H1 (cell line): ENCODE data around the gene PARG. TPM values are rescaled to one million over a fixed set of nuclear protein-coding genes. Genes with fewer than 3 reads are reported as not detected.
"Not testable (repeated sequence)": the region's sequence is repeated elsewhere in the genome, so short reads cannot be mapped to it uniquely, and the experiment has no call there.

Experiments used
- CTCF ChIA-PET: fragments of 300-600 bp; sonication (Branson Sonifier 250); formaldehyde crosslinking; loops from one replicate; lab custom pipeline; 2021; ENCODE audit not compliant: partially characterized antibody; lab: Charles Lee
- POLR2A ChIA-PET: fragments of 300-600 bp; sonication (Branson Sonifier 250); formaldehyde crosslinking; loops from one replicate; lab custom pipeline; 2021; ENCODE audit warnings: inconsistent platforms; ENCODE audit not compliant: partially characterized antibody; lab: Charles Lee
- DNase-seq, 2 experiments: peaks; one replicate each; pipeline versions ENCODE4 v3.0.0 to v3.0.0-alpha.2; 2010 to 2022; ENCODE audit warnings: low spot score in 2 of 2, low read depth in 1 of 2, mixed read lengths in 1 of 2
- FAIRE-seq: peaks from 2 replicates; lab custom pipeline; 2011; peaks lifted over from hg19 to GRCh38; lab: Jason Lieb, UNC
- H2AFZ ChIP-seq: 2 replicates; pipeline ENCODE4 v1.8.1; 2012; ENCODE audit warnings: low read length, inconsistent platforms
- H2AK5ac ChIP-seq: 2 replicates; pipeline ENCODE4 v1.6.1; 2013; ENCODE audit warnings: low read depth, low read length
- H2BK120ac ChIP-seq: replicated peaks from 2 replicates; pipeline ENCODE3; 2013; ENCODE audit warnings: low read depth, low read length, inconsistent platforms
- H2BK12ac ChIP-seq: 2 replicates; pipeline ENCODE4 v1.6.1; 2013; ENCODE audit warnings: low read depth, low read length
- H2BK15ac ChIP-seq: 2 replicates; pipeline ENCODE4 v1.6.1; 2013; ENCODE audit warnings: low read length
- H2BK20ac ChIP-seq: 2 replicates; pipeline ENCODE4 v1.6.1; 2013; ENCODE audit warnings: low read length
- H2BK5ac ChIP-seq: 2 replicates; pipeline ENCODE4 v1.6.1; 2013; ENCODE audit warnings: low read depth, low read length
- H3K14ac ChIP-seq: 2 replicates; pipeline ENCODE4 v1.6.1; 2013; ENCODE audit warnings: inconsistent platforms; ENCODE audit not compliant: insufficient read length
- H3K18ac ChIP-seq: 2 replicates; pipeline ENCODE4 v1.6.1; 2013; ENCODE audit warnings: low read length; ENCODE audit errors: extremely low read depth
- H3K23ac ChIP-seq: 2 replicates; pipeline ENCODE4 v1.6.1; 2013; ENCODE audit warnings: inconsistent platforms; ENCODE audit not compliant: insufficient read length
- H3K23me2 ChIP-seq: 2 replicates; pipeline ENCODE4 v1.6.1; 2013; ENCODE audit warnings: low read depth, low read length
- H3K27ac ChIP-seq: 2 replicates; pipeline ENCODE4 v1.6.1; 2011; ENCODE audit warnings: low read depth, low read length, inconsistent platforms
- H3K27me3 ChIP-seq, 4 experiments: replicated peaks in 1 of 4; 1 replicate in 1 of 4; 2 replicates in 3 of 4; pipeline versions ENCODE4 v1.6.1 to v1.8.1; 2011 to 2013; ENCODE audit warnings: low read length in 3 of 4, mild to moderate bottlenecking in 3 of 4, inconsistent platforms in 2 of 4, mixed read lengths in 2 of 4, moderate library complexity in 1 of 4; ENCODE audit not compliant: control insufficient read depth in 3 of 4, insufficient read depth in 3 of 4; ENCODE audit errors: extremely low read depth in 1 of 4
- H3K36me3 ChIP-seq, 4 experiments: 2 replicates each; pipeline versions ENCODE4 v1.6.1 to v1.8.1; 2011 to 2013; ENCODE audit warnings: mild to moderate bottlenecking in 4 of 4, low read length in 3 of 4, moderate library complexity in 2 of 4, control low read depth in 1 of 4, inconsistent platforms in 1 of 4; ENCODE audit not compliant: insufficient read depth in 4 of 4, control insufficient read depth in 2 of 4
- H3K4ac ChIP-seq: replicated peaks from 2 replicates; pipeline ENCODE3; 2013; ENCODE audit warnings: low read length, low read depth, mixed read lengths, inconsistent platforms; ENCODE audit not compliant: insufficient read length
- H3K4me1 ChIP-seq, 4 experiments: replicated peaks in 1 of 4; 1 replicate in 1 of 4; 2 replicates in 3 of 4; pipeline versions ENCODE4 v1.6.1 to v1.8.1; 2011 to 2013; ENCODE audit warnings: low read length in 3 of 4, inconsistent platforms in 2 of 4, mixed read lengths in 1 of 4; ENCODE audit not compliant: insufficient read depth in 4 of 4, control insufficient read depth in 3 of 4
- H3K4me2 ChIP-seq, 2 experiments: 2 replicates each; pipeline versions ENCODE4 v1.6.1 to v1.8.1; 2011 to 2013; ENCODE audit warnings: low read depth in 2 of 2, low read length in 2 of 2, control low read depth in 1 of 2, inconsistent platforms in 1 of 2, mild to moderate bottlenecking in 1 of 2; ENCODE audit not compliant: insufficient read depth in 1 of 2
- H3K4me3 ChIP-seq, 4 experiments: fragments of 200-600, 300-600 bp in 1 of 4; sonication (generic), shearing (Covaris generic), sonication (Bioruptor Twin) in 1 of 4; 2 replicates each; pipeline versions ENCODE4 v1.5.1 to v1.8.1; 2011 to 2016; ENCODE audit warnings: low read length in 4 of 4, low read depth in 3 of 4, control low read depth in 2 of 4, inconsistent platforms in 2 of 4, mild to moderate bottlenecking in 2 of 4, mixed read lengths in 1 of 4, moderate library complexity in 1 of 4; ENCODE audit not compliant: insufficient read depth in 2 of 4; ENCODE audit errors: extremely low read depth in 1 of 4
- H3K56ac ChIP-seq: replicated peaks from 2 replicates; pipeline ENCODE3; 2013; ENCODE audit warnings: low read depth, mild to moderate bottlenecking, mixed read lengths, low read length, inconsistent platforms; ENCODE audit not compliant: insufficient read length
- H3K79me1 ChIP-seq: 2 replicates; pipeline ENCODE4 v1.6.1; 2013; ENCODE audit warnings: low read depth, low read length, control low read depth
- H3K79me2 ChIP-seq, 2 experiments: 2 replicates each; pipeline versions ENCODE4 v1.6.1 to v1.8.1; 2012 to 2013; ENCODE audit warnings: low read length in 2 of 2, mild to moderate bottlenecking in 2 of 2, inconsistent platforms in 1 of 2; ENCODE audit not compliant: insufficient read depth in 2 of 2, control insufficient read depth in 1 of 2
- H3K9ac ChIP-seq, 4 experiments: replicated peaks in 1 of 4; 1 replicate in 1 of 4; 2 replicates in 3 of 4; pipeline versions ENCODE4 v1.6.1 to v1.8.1; 2011 to 2013; ENCODE audit warnings: low read depth in 3 of 4, low read length in 3 of 4, control low read depth in 2 of 4, mild to moderate bottlenecking in 2 of 4, moderate library complexity in 2 of 4, inconsistent platforms in 1 of 4; ENCODE audit errors: extremely low read depth in 1 of 4
- H3K9me3 ChIP-seq, 2 experiments: 2 replicates each; pipeline versions ENCODE4 v1.6.1 to v1.8.1; 2012 to 2013; ENCODE audit warnings: mild to moderate bottlenecking in 2 of 2, moderate library complexity in 2 of 2, control low read depth in 1 of 2, inconsistent platforms in 1 of 2, low read depth in 1 of 2, low read length in 1 of 2, mixed read lengths in 1 of 2; ENCODE audit not compliant: insufficient read depth in 2 of 2
- H4K20me1 ChIP-seq, 2 experiments: replicated peaks in 1 of 2; 2 replicates each; pipeline versions ENCODE3 to v1.8.1; 2011 to 2013; ENCODE audit warnings: inconsistent platforms in 2 of 2, low read length in 2 of 2, mild to moderate bottlenecking in 1 of 2; ENCODE audit not compliant: insufficient read depth in 2 of 2, control insufficient read depth in 1 of 2
- H4K5ac ChIP-seq: 2 replicates; pipeline ENCODE4 v1.6.1; 2013; ENCODE audit warnings: low read length, low read depth, mixed read lengths, inconsistent platforms; ENCODE audit not compliant: insufficient read length
- H4K8ac ChIP-seq: 2 replicates; pipeline ENCODE4 v1.8.0; 2013; ENCODE audit warnings: mild to moderate bottlenecking, moderate library complexity, low read length, inconsistent platforms; ENCODE audit not compliant: insufficient read depth; ENCODE audit errors: extremely low read depth
- H4K91ac ChIP-seq: replicated peaks from 2 replicates; pipeline ENCODE3; 2013; ENCODE audit warnings: low read length, mixed read lengths, inconsistent platforms; ENCODE audit not compliant: insufficient read length
- WGBS, 2 experiments: shearing (Covaris generic) in 1 of 2; methylation state at CpG; one replicate each; pipeline versions ENCODE4 v1.1.6 to v1.1.7; 2013 to 2015; ENCODE audit warnings: low lambda C conversion rate in 2 of 2, mixed read lengths in 2 of 2, inconsistent platforms in 1 of 2, low coverage in 1 of 2, missing lambda C conversion rate in 1 of 2; ENCODE audit not compliant: insufficient replicate concordance in 2 of 2, insufficient coverage in 1 of 2, insufficient read length in 1 of 2; ENCODE audit errors: extremely low coverage in 1 of 2, missing lambda C conversion rate in 1 of 2; 5-methylcytosine and 5-hydroxymethylcytosine counted together
- polyA plus RNA-seq, 7 experiments: library from polyadenylated mRNA; depleted of rRNA in 3 of 7; stranded (reverse) in 5 of 7; unstranded in 2 of 7; fragments of >200 nt in 5 of 7; fragments of 200-250 nt in 2 of 7; gene quantifications; 1 replicate in 5 of 7; 2 replicates in 1 of 7; 4 replicates in 1 of 7; pipeline versions ENCODE4 v1.2.1 to v1.2.3, GENCODE V29; 2011 to 2013; ENCODE audit warnings: missing spikeins in 2 of 7, mixed read lengths in 2 of 7
- total RNA-seq: library from RNA; stranded (reverse); fragmentation: NEBNext Ultra II Directional; extraction: Animal tissue kit (Norgen Biotek cat#: 25700); gene quantifications from 2 replicates; pipeline ENCODE4 v1.2.1, GENCODE V29; 2021

PARG gene
- total and polyA plus RNA-seq, 2 of the 8 experiments (the other 6 are each of a cell fraction or from before 2014, with no cell fraction given), result 13.3 to 56.2 TPM

- 91% methylated on average over 1 of the region's 2 CpGs; no CpG with 5 or more reads in 1 of the 2 experiments for WGBS, 2 experiments
- peaks cover 1 to 19% of the 10 kb centered on the region in 2 experiments; a peak in 2 of 4 replicates for H3K79me2 ChIP-seq
- not testable (repeated sequence) for H3K4ac ChIP-seq
Measured at GRCh38 chr10:49948142-49948541, 6.3 kb upstream of the PARG start.

GRCh38 chr10:49943607-49944006 is 1.8 kb upstream of the PARG start:
- not testable (repeated sequence) for H3K4me3 ChIP-seq, H4K8ac ChIP-seq, H4K91ac ChIP-seq, H3K23me2 ChIP-seq, H2BK20ac ChIP-seq, H3K4me1 ChIP-seq, H2BK5ac ChIP-seq, H3K36me3 ChIP-seq, H3K56ac ChIP-seq, H4K5ac ChIP-seq, H3K14ac ChIP-seq, FAIRE-seq, H3K9me3 ChIP-seq, H3K4ac ChIP-seq, H2BK15ac ChIP-seq, H4K20me1 ChIP-seq, H3K9ac ChIP-seq, H3K27me3 ChIP-seq, H3K27ac ChIP-seq, H3K79me1 ChIP-seq, H2AFZ ChIP-seq, H3K18ac ChIP-seq, H2AK5ac ChIP-seq, H2BK120ac ChIP-seq, DNase-seq, H3K23ac ChIP-seq, H2BK12ac ChIP-seq
- peak overlapping the region in 1 of 2 experiments; percentile 83; a peak in 1 of 4 replicates for H3K4me2 ChIP-seq
- CTCF ChIA-PET, result interaction anchor here (0.6 kb wide), 1 partner anchor 95 kb away, joined by 3 read pairs; no protein-coding TSS in a partner anchor
- WGBS, 2 experiments, result 83% methylated on average over 2 of the region's 2 CpGs; no CpG with 5 or more reads in 1 of the 2 experiments
- POLR2A ChIA-PET, result interaction anchor here (0.6 kb wide), 1 partner anchor 620 kb away, joined by 5 read pairs; no protein-coding TSS in a partner anchor
- peaks cover 9 to 45% of the 10 kb centered on the region in 2 experiments for H3K79me2 ChIP-seq

More at GRCh38 chr10:49948142-49948541, 6.3 kb upstream of the PARG start:
- H3K14ac ChIP-seq, H2AK5ac ChIP-seq, H3K4me2 ChIP-seq, H4K91ac ChIP-seq, H3K9ac ChIP-seq, H3K4me3 ChIP-seq, POLR2A ChIA-PET, H4K8ac ChIP-seq, FAIRE-seq, H4K20me1 ChIP-seq, H3K18ac ChIP-seq, H3K9me3 ChIP-seq, H3K23ac ChIP-seq, H3K27ac ChIP-seq, H3K23me2 ChIP-seq, H2BK20ac ChIP-seq, H3K27me3 ChIP-seq, H2AFZ ChIP-seq, DNase-seq, H3K56ac ChIP-seq, H3K79me1 ChIP-seq, H3K4me1 ChIP-seq, CTCF ChIA-PET, H3K36me3 ChIP-seq, H2BK12ac ChIP-seq, H2BK5ac ChIP-seq, H2BK120ac ChIP-seq, H4K5ac ChIP-seq, H2BK15ac ChIP-seq: not testable (repeated sequence)
